ENCODE data around the gene OGT.

OGT gene

GRCh38 chrX:71621603-71622002 lies 88.7 kb downstream of the OGT start:
- Histone ChIP-seq H3K4me1 (ENCODE audit: control insufficient read depth, insufficient read depth, low read length) (no peaks in the 10 kb centered on the region), H3K27ac (ENCODE audit: extremely low read depth, low read depth, low read length) (no peak overlapping the region), H3K4me3 (ENCODE audit: low read depth, low read length) (no peak overlapping the region), H3K9me3 (ENCODE audit: control insufficient read depth, insufficient read depth, low read depth, low read length) (no peaks in the 10 kb centered on the region), H3K36me3 (ENCODE audit: control insufficient read depth in 2 of 2, insufficient read depth in 1 of 2, low read length in 2 of 2) (no peaks in the 10 kb centered on the region)
- POLR2A ChIA-PET, result no interaction called here
- TF ChIP-seq ZNF558 (tag by site-specific recombination; IDR thresholded peaks at IDR 0.05) (no peak), ZSCAN16 (tag by site-specific recombination; IDR thresholded peaks at IDR 0.05) (no peak), ZNF639 (tag by site-specific recombination; IDR thresholded peaks at IDR 0.05) (no peak), ZBTB49 (tag by site-specific recombination; IDR thresholded peaks at IDR 0.05; ENCODE audit: low read depth) (no peak), ZNF423 (tag by site-specific recombination; IDR thresholded peaks at IDR 0.05) (no peak), ZNF510 (tag by site-specific recombination; IDR thresholded peaks at IDR 0.05; ENCODE audit: insufficient replicate concordance) (no peak), ZBTB17 (tag by site-specific recombination; IDR thresholded peaks at IDR 0.05) (no peak), ZNF2 (tag by site-specific recombination; IDR thresholded peaks at IDR 0.05) (no peak), TCF7L2 (IDR thresholded peaks at IDR 0.05; ENCODE audit: borderline replicate concordance, low read depth, low read length) (no peak), ZNF398 (tag by site-specific recombination; IDR thresholded peaks at IDR 0.05) (no peak), ZNF549 (tag by site-specific recombination; IDR thresholded peaks at IDR 0.05) (no peak)
- CTCF ChIA-PET, result interaction anchor here (0.6 kb wide), 1 partner anchor 16 kb away, joined by 3 read pairs; no protein-coding TSS in a partner anchor

GRCh38 chrX:71622032-71622575 lies 89.2 kb downstream of the OGT start:
- TF ChIP-seq MYNN (tag by site-specific recombination; IDR thresholded peaks at IDR 0.05; ENCODE audit: borderline replicate concordance), result no peak
- no peak for TF ChIP-seq ZBTB17 (tag by site-specific recombination; IDR thresholded peaks at IDR 0.05)
- no peak for TF ChIP-seq ZNF768 (tag by site-specific recombination; IDR thresholded peaks at IDR 0.05)
- TF ChIP-seq ZNF311 (tag by site-specific recombination; IDR thresholded peaks at IDR 0.05; ENCODE audit: borderline replicate concordance), result no peak
- TF ChIP-seq ZBTB20 (tag by site-specific recombination; IDR thresholded peaks at IDR 0.05), result no peak
- TF ChIP-seq ZNF404 (tag by site-specific recombination; IDR thresholded peaks at IDR 0.05), result no peak
- TF ChIP-seq PRDM4 (tag by site-specific recombination; IDR thresholded peaks at IDR 0.05), result no peak
- no peaks in the 10 kb centered on the region for H3K36me3 ChIP-seq (ENCODE audit: control insufficient read depth in 2 of 2, insufficient read depth in 1 of 2, low read length in 2 of 2)
- H3K9me3 ChIP-seq (ENCODE audit: control insufficient read depth, insufficient read depth, low read depth, low read length), result no peaks in the 10 kb centered on the region
- no peak overlapping the region for H3K4me3 ChIP-seq (ENCODE audit: low read depth, low read length)
- POLR2A ChIA-PET, result no interaction called here
- CTCF ChIA-PET, result interaction anchor here (0.6 to 0.8 kb wide), 3 partner anchors 11 to 30 kb away, joined by 3 to 6 read pairs (median 3); no protein-coding TSS in a partner anchor
- no peak overlapping the region for H3K27ac ChIP-seq (ENCODE audit: extremely low read depth, low read depth, low read length)
- no peaks in the 10 kb centered on the region for H3K4me1 ChIP-seq (ENCODE audit: control insufficient read depth, insufficient read depth, low read length)

All from HEK293 (cell line).